Loucy (cell line): ENCODE results near the gene RPP25.

Experiments
- EZH2phosphoT487 ChIP-seq: fragments of 200-600 bp; IDR thresholded peaks from 2 replicates; pipeline ENCODE4 v1.6.1; 2018; ENCODE audit warnings: antibody characterized with exemption, mild to moderate bottlenecking, moderate library complexity, borderline replicate concordance
- TF ChIP-seq, protein P1 (sequence below): fragments of 200-600 bp; sonication (generic); conservative IDR thresholded peaks from 2 replicates; pipeline ENCODE4 v1.5.1; 2014; ENCODE audit warnings: mild to moderate bottlenecking, antibody characterized with exemption, low read length

DNA sequence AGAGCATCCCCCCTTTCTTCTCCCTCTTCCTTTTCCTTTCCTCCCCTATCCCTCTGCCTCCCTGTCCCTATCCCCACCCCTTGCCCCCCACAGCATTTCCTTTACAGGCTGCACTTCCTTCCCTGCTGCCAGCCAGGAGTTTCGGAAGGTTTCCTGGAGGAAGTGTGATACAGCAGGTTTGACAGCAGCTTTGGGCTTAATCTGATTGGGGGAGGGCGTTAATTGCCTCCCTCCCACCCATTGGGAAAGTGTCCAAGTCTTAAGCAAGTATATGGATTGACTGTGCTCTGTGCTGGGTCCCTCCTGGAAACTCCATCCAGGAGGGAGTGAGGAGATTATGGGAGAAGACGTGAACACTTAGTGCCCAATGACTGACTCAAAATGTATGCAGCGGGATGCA, 40.6 kb upstream of the RPP25 start:
- TF ChIP-seq, protein P1, sequence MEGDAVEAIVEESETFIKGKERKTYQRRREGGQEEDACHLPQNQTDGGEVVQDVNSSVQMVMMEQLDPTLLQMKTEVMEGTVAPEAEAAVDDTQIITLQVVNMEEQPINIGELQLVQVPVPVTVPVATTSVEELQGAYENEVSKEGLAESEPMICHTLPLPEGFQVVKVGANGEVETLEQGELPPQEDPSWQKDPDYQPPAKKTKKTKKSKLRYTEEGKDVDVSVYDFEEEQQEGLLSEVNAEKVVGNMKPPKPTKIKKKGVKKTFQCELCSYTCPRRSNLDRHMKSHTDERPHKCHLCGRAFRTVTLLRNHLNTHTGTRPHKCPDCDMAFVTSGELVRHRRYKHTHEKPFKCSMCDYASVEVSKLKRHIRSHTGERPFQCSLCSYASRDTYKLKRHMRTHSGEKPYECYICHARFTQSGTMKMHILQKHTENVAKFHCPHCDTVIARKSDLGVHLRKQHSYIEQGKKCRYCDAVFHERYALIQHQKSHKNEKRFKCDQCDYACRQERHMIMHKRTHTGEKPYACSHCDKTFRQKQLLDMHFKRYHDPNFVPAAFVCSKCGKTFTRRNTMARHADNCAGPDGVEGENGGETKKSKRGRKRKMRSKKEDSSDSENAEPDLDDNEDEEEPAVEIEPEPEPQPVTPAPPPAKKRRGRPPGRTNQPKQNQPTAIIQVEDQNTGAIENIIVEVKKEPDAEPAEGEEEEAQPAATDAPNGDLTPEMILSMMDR: no peak
- no peak for TF ChIP-seq EZH2phosphoT487
